ENCODE results near the gene B4GALT3.

Gene B4GALT3

GRCh38 chr1:161163793-161164192, 13.5 kb downstream of the B4GALT3 start:
- no peak for DNase-seq (ENCODE audit: low read depth in 2 of 2)

DNA sequence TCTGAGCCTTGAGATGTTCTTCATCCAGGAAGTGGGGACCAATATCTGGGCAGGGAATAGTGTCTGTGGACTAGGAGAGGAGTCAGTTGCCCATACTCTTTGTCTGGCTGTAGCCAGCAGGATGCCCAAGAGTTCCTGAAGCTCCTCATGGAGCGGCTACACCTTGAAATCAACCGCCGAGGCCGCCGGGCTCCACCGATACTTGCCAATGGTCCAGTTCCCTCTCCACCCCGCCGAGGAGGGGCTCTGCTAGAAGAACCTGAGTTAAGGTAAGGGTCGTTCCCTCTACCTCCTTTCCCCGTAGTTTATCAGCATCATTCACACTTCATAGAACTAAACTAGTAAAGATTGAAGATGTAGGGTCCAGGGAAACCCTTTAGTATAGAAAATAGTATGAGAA, 14.5 kb downstream of the B4GALT3 start:
- DNase-seq (ENCODE audit: low read depth in 2 of 2) = no peak

GRCh38 chr1:161162052-161162451, 15.3 kb downstream of the B4GALT3 start:
- DNase-seq (ENCODE audit: low read depth in 2 of 2) = no peak

DNA sequence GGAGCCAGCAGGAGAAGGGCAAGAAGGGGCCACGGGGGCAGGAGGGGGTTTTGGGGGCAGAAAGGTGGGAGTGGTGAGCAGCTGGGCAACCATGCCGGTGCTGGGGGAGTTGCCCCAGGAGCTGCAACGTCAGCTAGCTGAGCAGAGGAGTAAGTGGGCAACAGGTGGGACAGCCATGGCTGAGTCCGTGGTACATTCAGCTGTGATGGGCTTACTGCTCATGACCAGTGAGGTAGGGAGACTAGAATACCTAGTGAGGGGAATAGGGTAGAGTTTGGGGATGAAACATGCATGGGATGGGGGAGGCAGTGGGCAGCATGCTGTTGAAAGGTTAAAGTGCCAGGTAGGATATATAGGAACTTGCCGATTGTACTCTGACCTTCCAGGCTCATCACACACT, 15.7 kb downstream of the B4GALT3 start:
- no peak for DNase-seq (ENCODE audit: low read depth in 2 of 2)

GRCh38 chr1:161160671-161161145, 16.6 kb downstream of the B4GALT3 start:
- DNase-seq (ENCODE audit: low read depth in 2 of 2) = no peak

GRCh38 chr1:161159913-161160243, 17.4 kb downstream of the B4GALT3 start:
- DNase-seq (ENCODE audit: low read depth in 2 of 2) = no peak

- peak; percentile 84 to 88 for DNase-seq (ENCODE audit: low read depth in 2 of 2)
Measured at GRCh38 chr1:161159087-161159912, 18.0 kb downstream of the B4GALT3 start, which contains the start of gene USP21. TSS of gene USP21 (plus strand) at chr1:161159500. CDS start at chr1:161160641, 1,141 bp downstream.

DNA sequence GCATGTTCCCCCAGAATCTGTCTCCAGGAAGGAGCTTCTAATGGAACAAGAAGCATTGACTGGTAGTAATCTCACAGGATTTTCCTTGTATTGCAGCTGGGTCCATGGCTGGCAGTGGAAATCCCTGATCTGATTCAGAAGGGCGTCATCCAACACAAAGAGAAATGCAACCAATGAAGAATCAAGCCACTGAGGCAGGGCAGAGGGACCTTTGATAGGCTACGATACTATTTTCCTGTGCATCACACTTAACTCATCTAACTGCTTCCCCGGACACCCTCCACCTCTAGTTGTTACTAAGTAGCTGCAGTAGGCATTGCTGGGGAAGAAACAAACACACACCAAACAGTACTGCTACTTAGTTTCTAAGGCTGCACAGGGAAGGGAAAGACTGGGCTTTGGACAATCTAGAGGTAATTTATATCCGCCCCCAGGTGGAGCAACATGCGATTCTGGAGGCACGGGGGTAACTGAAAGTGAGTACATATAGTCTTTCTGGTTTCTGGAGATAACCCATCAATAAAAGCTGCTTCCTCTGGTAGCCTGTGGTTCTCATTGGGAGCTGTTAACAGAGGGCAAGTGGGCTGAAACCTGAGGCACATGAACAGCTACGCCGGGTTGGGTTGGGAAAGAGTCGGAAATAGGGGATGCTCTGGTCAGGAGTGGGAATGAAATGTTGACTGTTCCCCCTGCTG, 18.8 kb downstream of the B4GALT3 start:
- DNase-seq (ENCODE audit: low read depth in 2 of 2) = no peak

- DNase-seq (ENCODE audit: low read depth in 2 of 2) = no peak
Measured at GRCh38 chr1:161157867-161158266, 19.4 kb downstream of the B4GALT3 start.

- DNase-seq (ENCODE audit: low read depth in 2 of 2) = peak; percentile 60 to 69
Measured at GRCh38 chr1:161153682-161154337, 23.5 kb downstream of the B4GALT3 start, which contains the start of gene UFC1. TSS of gene UFC1 (plus strand) at chr1:161153978. CDS start at chr1:161153998, 20 bp downstream.

DNA sequence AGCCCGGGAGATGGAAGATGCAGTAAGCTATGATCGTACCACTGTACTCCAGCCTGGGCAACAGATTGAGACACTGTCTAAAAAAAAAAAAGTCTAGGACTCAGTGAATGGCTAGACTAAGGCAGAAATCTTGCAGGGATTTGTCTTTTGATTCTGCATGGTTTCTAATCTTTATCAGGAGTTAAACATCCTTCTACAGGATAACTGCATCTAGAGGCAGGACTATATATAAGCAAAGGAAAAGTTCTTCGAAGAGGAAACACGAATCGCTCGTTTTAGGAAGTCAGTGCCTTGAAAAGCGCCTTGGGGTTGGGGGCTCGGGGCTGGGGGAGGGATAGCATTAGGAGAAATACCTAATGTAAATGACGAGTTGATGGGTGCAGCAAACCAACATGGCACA, 24.1 kb downstream of the B4GALT3 start:
- DNase-seq (ENCODE audit: low read depth in 2 of 2) = no peak

DNA sequence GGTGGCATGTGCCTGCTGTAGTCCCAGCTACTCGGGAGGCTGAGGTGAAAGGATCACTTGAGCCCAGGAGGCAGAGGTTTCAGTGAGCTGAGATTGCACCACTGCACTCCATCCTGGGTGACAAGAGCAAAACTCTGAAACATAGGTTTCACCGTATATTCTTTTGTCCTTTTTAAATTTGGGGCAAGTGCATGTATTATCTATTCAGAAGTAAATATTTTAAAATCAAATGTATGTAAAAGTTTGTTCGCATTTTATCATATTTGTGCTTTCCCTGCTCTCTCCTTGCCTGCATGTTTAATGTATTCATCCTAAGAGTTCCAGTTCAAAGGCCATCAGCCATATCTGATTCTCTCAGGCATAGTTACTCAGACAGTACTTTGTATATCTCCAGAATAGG, 31.5 kb downstream of the B4GALT3 start:
- DNase-seq (ENCODE audit: low read depth in 2 of 2) = no peak

DNA sequence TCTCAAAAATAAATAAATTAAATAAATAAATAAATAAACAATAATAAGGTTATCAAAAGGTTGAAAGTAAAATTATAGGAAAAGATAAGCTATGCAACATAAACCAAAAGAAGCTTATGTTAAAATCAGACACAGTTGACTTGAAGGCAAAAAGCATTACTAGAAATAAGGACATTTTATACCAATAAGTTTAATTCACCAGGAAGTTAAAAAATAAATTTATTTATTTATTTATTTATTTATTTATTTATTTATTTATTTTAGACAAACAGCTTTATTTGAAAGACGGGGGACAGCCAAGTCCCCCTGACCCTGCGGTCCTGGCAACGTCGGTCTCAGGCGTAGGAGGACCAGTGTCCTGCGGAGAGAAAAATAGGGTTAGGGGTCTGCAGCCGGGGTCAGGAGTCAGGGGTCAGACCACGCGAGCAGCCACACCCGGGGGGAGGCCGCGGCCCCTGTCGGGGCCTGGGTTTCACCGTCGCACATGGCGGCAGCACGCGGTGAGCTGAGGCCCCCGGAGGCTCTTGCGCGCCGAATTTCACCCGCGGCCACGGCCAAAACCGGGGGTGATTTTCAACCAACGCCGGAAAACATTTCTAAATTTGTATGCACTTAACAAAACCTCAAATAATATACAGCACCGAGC, 36.4 kb downstream of the B4GALT3 start:
- DNase-seq (ENCODE audit: low read depth in 2 of 2) = no peak

DNA sequence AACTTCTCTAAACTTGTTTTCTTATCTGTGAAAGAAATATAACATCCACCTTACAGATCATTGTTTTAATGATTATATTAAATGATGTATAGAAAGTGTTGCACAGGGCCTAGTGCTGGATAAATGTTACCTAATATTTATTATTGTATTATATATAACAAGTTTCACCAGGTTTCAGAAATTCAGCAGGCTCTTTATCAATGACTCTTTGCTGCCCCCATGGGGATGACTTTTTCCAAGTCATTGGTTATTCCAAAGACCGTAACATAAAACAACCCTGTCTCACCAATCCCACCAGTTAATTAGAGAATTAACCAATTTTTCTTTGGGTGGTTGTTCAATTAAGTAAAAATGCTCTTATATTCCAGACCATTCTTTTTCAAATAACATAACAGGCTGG, 37.5 kb downstream of the B4GALT3 start:
- DNase-seq (ENCODE audit: low read depth in 2 of 2) = no peak

- DNase-seq (ENCODE audit: low read depth in 2 of 2) = no peak
Measured at GRCh38 chr1:161138431-161138830, 38.9 kb downstream of the B4GALT3 start.

GRCh38 chr1:161137881-161138280, 39.4 kb downstream of the B4GALT3 start:
- no peak for DNase-seq (ENCODE audit: low read depth in 2 of 2)

GRCh38 chr1:161133220-161133740, 44.0 kb downstream of the B4GALT3 start:
- no peak for DNase-seq (ENCODE audit: low read depth in 2 of 2)

GRCh38 chr1:161132410-161133219, 44.7 kb downstream of the B4GALT3 start, which contains the start of gene DEDD:
TSS of gene DEDD (minus strand) at chr1:161132667. CDS start at chr1:161124462, 8,205 bp downstream.
- DNase-seq (ENCODE audit: low read depth in 2 of 2) = peak; percentile 79 to 84

DNA sequence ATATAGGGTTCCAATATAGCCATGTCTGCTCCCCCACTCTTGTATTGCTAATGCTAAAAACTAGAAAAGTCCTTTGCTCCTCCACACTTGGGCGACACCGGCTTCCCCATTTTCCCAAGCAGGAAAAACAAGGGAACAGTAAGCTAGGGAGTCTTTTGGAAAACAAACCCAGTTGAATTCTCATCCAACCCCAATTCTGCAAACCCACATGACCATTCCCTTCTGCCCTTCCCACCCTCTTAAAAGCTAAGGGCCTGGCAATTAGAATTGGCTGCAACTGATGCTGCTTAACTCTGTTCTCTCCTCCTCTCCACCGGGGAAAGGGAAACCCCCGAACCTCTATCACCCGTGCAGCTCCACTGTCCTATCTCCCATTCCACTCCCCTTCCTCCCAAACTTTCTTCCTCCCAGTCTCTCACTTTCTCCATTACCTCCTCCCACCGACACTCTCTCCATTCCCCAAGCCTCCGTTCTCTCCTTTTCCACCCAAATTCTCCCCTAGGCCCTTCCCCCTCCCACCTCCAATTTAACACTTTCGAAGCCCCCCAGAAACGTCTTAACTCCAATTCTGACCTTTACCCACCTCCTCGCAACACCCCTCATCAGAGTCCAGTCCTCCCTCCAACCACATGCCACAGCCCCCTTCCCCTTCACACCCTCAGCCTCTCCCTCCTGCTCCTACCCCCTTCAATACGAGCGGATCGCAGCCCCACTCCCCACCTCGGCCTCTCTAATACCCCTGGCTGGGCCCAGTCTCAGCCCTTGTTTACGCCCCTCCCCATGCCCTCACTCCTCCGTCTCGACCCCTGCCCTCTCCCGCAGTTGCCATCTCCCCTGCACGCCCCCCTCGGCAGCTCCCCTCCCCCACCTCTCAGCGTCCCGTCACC, 45.5 kb downstream of the B4GALT3 start:
- DNase-seq (ENCODE audit: low read depth in 2 of 2) = no peak

GRCh38 chr1:161130266-161130665, 47.0 kb downstream of the B4GALT3 start:
- DNase-seq (ENCODE audit: low read depth in 2 of 2) = no peak
